Measurements from ENCODE around the gene KRTAP5-1. TPM values are rescaled to one million over a fixed set of nuclear protein-coding genes. Genes with fewer than 3 reads are reported as not detected.

Gene KRTAP5-1
- total RNA-seq, 2 donors from 2014 or later: not detected

GRCh38 chr11:1562469-1563148, 22.5 kb downstream of the KRTAP5-1 start:
- Mint-ChIP-seq H3K27me3 (ENCODE audit: insufficient read depth) (peaks cover 4% of the 10 kb centered on the region), H3K36me3 (ENCODE audit: low read depth) (peaks cover 4% of the 10 kb centered on the region), H3K27ac (no peak overlapping the region), H3K9me3 (no peaks in the 10 kb centered on the region), H3K4me1 (peaks cover 2% of the 10 kb centered on the region), H3K4me3 (no peak overlapping the region)
- Histone ChIP-seq H3K9ac (ENCODE audit: extremely low read depth, low read length, poor library complexity, severe bottlenecking) (no peak overlapping the region), H3K9me3 (ENCODE audit: control insufficient read depth, low read length) (no peaks in the 10 kb centered on the region), H3K27me3 (ENCODE audit: control insufficient read depth, insufficient read depth, low read length, poor library complexity, severe bottlenecking) (no peaks in the 10 kb centered on the region), H3K36me3 (ENCODE audit: control insufficient read depth, insufficient read depth, low read length) (no peaks in the 10 kb centered on the region), H3K4me1 (ENCODE audit: control insufficient read depth, insufficient read depth, low read length) (peaks cover 9% of the 10 kb centered on the region), H3K27ac (ENCODE audit: low read depth, low read length) (no peak overlapping the region), H3K4me3 (ENCODE audit: low read length) (no peak overlapping the region)
- WGBS, 2 experiments (ENCODE audit: insufficient coverage in 1 of 2, insufficient read length in 1 of 2): 94 to 98% methylated on average over 7 to 14 of the region's 14 CpGs
- TF ChIP-seq CTCF (conservative IDR thresholded peaks at IDR 0.05): no peak
- no peak for DNase-seq

DNA sequence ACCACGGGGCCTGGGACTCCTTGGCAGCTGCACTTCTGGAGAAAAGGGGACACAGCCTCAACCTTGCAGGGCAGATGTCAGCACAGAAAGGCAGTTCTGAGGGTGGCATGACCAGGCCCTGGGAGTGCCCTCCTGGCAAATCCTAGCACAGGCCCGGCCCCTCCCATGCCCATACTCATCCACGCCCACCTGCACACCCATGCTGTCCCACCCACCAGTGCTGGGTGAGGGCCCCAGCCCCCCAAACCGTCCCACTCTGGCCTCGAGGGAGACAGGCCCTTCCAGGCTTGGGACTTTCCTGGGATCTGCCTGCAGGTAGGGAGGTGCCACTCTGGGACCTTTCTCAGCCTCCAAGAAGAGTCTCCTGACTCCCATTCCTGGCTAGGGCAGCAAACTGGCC, 23.1 kb downstream of the KRTAP5-1 start:
- Mint-ChIP-seq H3K9me3 (no peaks in the 10 kb centered on the region), H3K36me3 (ENCODE audit: low read depth) (peaks cover 5% of the 10 kb centered on the region), H3K4me1 (no peaks in the 10 kb centered on the region), H3K27me3 (ENCODE audit: insufficient read depth) (peaks cover 5% of the 10 kb centered on the region), H3K27ac (no peak overlapping the region), H3K4me3 (no peak overlapping the region)
- H3K36me3 ChIP-seq (ENCODE audit: control insufficient read depth, insufficient read depth, low read length): no peaks in the 10 kb centered on the region
- no peak overlapping the region for H3K27ac ChIP-seq (ENCODE audit: low read depth, low read length)
- no peak overlapping the region for H3K9ac ChIP-seq (ENCODE audit: extremely low read depth, low read length, poor library complexity, severe bottlenecking)
- 91 to 92% methylated on average over 4 to 5 of the region's 5 CpGs for WGBS, 2 experiments (ENCODE audit: insufficient coverage in 1 of 2, insufficient read length in 1 of 2)
- H3K4me3 ChIP-seq (ENCODE audit: low read length): no peak overlapping the region
- H3K27me3 ChIP-seq (ENCODE audit: control insufficient read depth, insufficient read depth, low read length, poor library complexity, severe bottlenecking): no peaks in the 10 kb centered on the region
- no peak for TF ChIP-seq CTCF (conservative IDR thresholded peaks at IDR 0.05)
- peaks cover 5% of the 10 kb centered on the region for H3K4me1 ChIP-seq (ENCODE audit: control insufficient read depth, insufficient read depth, low read length)
- no peaks in the 10 kb centered on the region for H3K9me3 ChIP-seq (ENCODE audit: control insufficient read depth, low read length)
- no peak for DNase-seq

- Histone ChIP-seq H3K9me3 (ENCODE audit: control insufficient read depth, low read length) (no peaks in the 10 kb centered on the region), H3K36me3 (ENCODE audit: control insufficient read depth, insufficient read depth, low read length) (no peaks in the 10 kb centered on the region), H3K4me3 (ENCODE audit: low read length) (no peak overlapping the region), H3K9ac (ENCODE audit: extremely low read depth, low read length, poor library complexity, severe bottlenecking) (no peak overlapping the region), H3K27ac (ENCODE audit: low read depth, low read length) (no peak overlapping the region), H3K27me3 (ENCODE audit: control insufficient read depth, insufficient read depth, low read length, poor library complexity, severe bottlenecking) (no peaks in the 10 kb centered on the region), H3K4me1 (ENCODE audit: control insufficient read depth, insufficient read depth, low read length) (peaks cover 5% of the 10 kb centered on the region)
- no peak for DNase-seq
- Mint-ChIP-seq H3K9me3 (no peaks in the 10 kb centered on the region), H3K36me3 (ENCODE audit: low read depth) (peaks cover 5% of the 10 kb centered on the region), H3K27ac (no peak overlapping the region), H3K27me3 (ENCODE audit: insufficient read depth) (peaks cover 5% of the 10 kb centered on the region), H3K4me1 (no peaks in the 10 kb centered on the region), H3K4me3 (no peak overlapping the region)
- TF ChIP-seq CTCF (conservative IDR thresholded peaks at IDR 0.05): no peak
- WGBS, 2 experiments (ENCODE audit: insufficient coverage in 1 of 2, insufficient read length in 1 of 2): 89 to 98% methylated on average over 7 to 17 of the region's 17 CpGs
These were observed 23.8 kb downstream of the KRTAP5-1 start for GRCh38 chr11:1561266-1561665.

Measured in endodermal cell (in vitro differentiated cells).